GM19193 (cell line): ENCODE data around the gene FAM131C.

Experiments
- POLR2A ChIP-seq: IDR thresholded peaks from 4 replicates; pipeline ENCODE4 v1.6.1; 2011; ENCODE audit not compliant: insufficient read depth, insufficient read length; ENCODE audit errors: extremely low read depth

The FAM131C gene

GRCh38 chr1:16072616-16073484, 601 bp downstream of the FAM131C start:
- TF ChIP-seq POLR2A = no peak

- TF ChIP-seq POLR2A = no peak
These were observed 1.4 kb downstream of the FAM131C start for GRCh38 chr1:16072095-16072494.

- no peak for TF ChIP-seq POLR2A
These were observed 1.8 kb downstream of the FAM131C start for GRCh38 chr1:16071614-16072013.

- TF ChIP-seq POLR2A = no peak
These were observed 2.7 kb downstream of the FAM131C start for GRCh38 chr1:16070640-16071355.

- TF ChIP-seq POLR2A = no peak
These were observed 4.8 kb downstream of the FAM131C start for GRCh38 chr1:16068356-16069270.

GRCh38 chr1:16067933-16068332, 5.5 kb downstream of the FAM131C start:
- TF ChIP-seq POLR2A = no peak

GRCh38 chr1:16067127-16067768, 6.2 kb downstream of the FAM131C start:
- no peak for TF ChIP-seq POLR2A

GRCh38 chr1:16066245-16066644, 7.2 kb downstream of the FAM131C start:
- no peak for TF ChIP-seq POLR2A

GRCh38 chr1:16065269-16065576, 8.2 kb downstream of the FAM131C start:
- TF ChIP-seq POLR2A = no peak

- no peak for TF ChIP-seq POLR2A
These were observed 8.7 kb downstream of the FAM131C start for GRCh38 chr1:16064536-16065268.

- TF ChIP-seq POLR2A = no peak
These were observed 9.5 kb downstream of the FAM131C start for GRCh38 chr1:16063921-16064320.

GRCh38 chr1:16063226-16063829, 10.1 kb downstream of the FAM131C start:
- no peak for TF ChIP-seq POLR2A

GRCh38 chr1:16061266-16061665, 12.2 kb downstream of the FAM131C start:
- no peak for TF ChIP-seq POLR2A
